NCI-H2227 (cell line): ENCODE measurements around the gene LHPP.

Experiments used
- DNase-seq: peaks from one replicate; lab custom pipeline; 2025; ENCODE audit not compliant: unreplicated experiment; lab: John Stamatoyannopoulos, UW

LHPP gene

GRCh38 chr10:124447751-124448466 lies 13.7 kb upstream of the LHPP start:
- DNase-seq = peak; percentile 4

- DNase-seq = no peak
Measured at GRCh38 chr10:124448696-124449169, 12.9 kb upstream of the LHPP start.

GRCh38 chr10:124449170-124450011 lies 12.2 kb upstream of the LHPP start:
- DNase-seq = no peak

- peak; percentile 68 for DNase-seq
Measured at GRCh38 chr10:124450012-124450782, 11.4 kb upstream of the LHPP start, which contains the start of gene NKX1-2. TSS of gene NKX1-2 (minus strand) at chr10:124450035. CDS start at chr10:124449943, 92 bp downstream.

GRCh38 chr10:124450783-124451057 lies 10.9 kb upstream of the LHPP start:
- no peak for DNase-seq

- no peak for DNase-seq
Measured at GRCh38 chr10:124451276-124451675, 10.3 kb upstream of the LHPP start.

GRCh38 chr10:124453960-124454610 lies 7.5 kb upstream of the LHPP start:
- no peak for DNase-seq

- DNase-seq = no peak
Measured at GRCh38 chr10:124455441-124455840, 6.2 kb upstream of the LHPP start.

- DNase-seq = no peak
Measured at GRCh38 chr10:124458473-124458872, 3.1 kb upstream of the LHPP start.

GRCh38 chr10:124458889-124459288 lies 2.7 kb upstream of the LHPP start:
- no peak for DNase-seq

- DNase-seq = no peak
Measured at GRCh38 chr10:124459395-124459794, 2.2 kb upstream of the LHPP start.

- DNase-seq = no peak
Measured at GRCh38 chr10:124460144-124460543, 1.5 kb upstream of the LHPP start.

GRCh38 chr10:124462348-124462695 lies 699 bp downstream of the LHPP start:
- no peak for DNase-seq

GRCh38 chr10:124464028-124464965 lies 2.7 kb downstream of the LHPP start:
- DNase-seq = no peak

- DNase-seq = no peak
Measured at GRCh38 chr10:124465003-124465776, 3.6 kb downstream of the LHPP start.

- DNase-seq = no peak
Measured at GRCh38 chr10:124465777-124466488, 4.3 kb downstream of the LHPP start.

GRCh38 chr10:124467165-124467564 lies 5.5 kb downstream of the LHPP start:
- no peak for DNase-seq

GRCh38 chr10:124468624-124469023 lies 7.0 kb downstream of the LHPP start:
- DNase-seq = no peak
